Motor neuron (in vitro differentiated cells): ENCODE data around the gene CD14. TPM values are rescaled to one million over a fixed set of nuclear protein-coding genes. Genes with fewer than 3 reads are reported as not detected.
A peak's percentile ranks its signal among the peaks of the same experiment; 100 is the strongest.
"Not testable (repeated sequence)": the region's sequence is repeated elsewhere in the genome, so short reads cannot be mapped to it uniquely, and the experiment has no call there.

Experiments
- ATAC-seq, 8 experiments: fragments of 200-7000 bp; cut with Tn5 transposase; replicated peaks in 6 of 8; 2 replicates each; pipeline ENCODE4 v1.8.0; 2021; ENCODE audit warnings: mild to moderate bottlenecking in 8 of 8, moderate library complexity in 8 of 8
- H3K27ac ChIP-seq, 2 donors: fragments of 250-450 bp; sonication (Bioruptor Pico); 2 replicates each; pipeline ENCODE4 v1.9.0; 2021; ENCODE audit warnings: antibody characterized with exemption in 2 of 2, mild to moderate bottlenecking in 2 of 2, moderate library complexity in 1 of 2
- H3K4me1 ChIP-seq, 2 donors: fragments of 250-450 bp; sonication (Bioruptor Pico); replicated peaks in 1 of 2; 2 replicates each; pipeline ENCODE4 v1.6.1; 2021; ENCODE audit warnings: antibody characterized with exemption in 2 of 2, mild to moderate bottlenecking in 2 of 2, moderate library complexity in 1 of 2
- H3K4me3 ChIP-seq, 5 donors: fragments of 250-450 bp; sonication (Bioruptor Pico); 2 replicates each; pipeline ENCODE4 v1.9.0; 2021; ENCODE audit warnings: antibody characterized with exemption in 5 of 5, mild to moderate bottlenecking in 5 of 5, moderate library complexity in 4 of 5
- WGBS, 10 experiments: fragments of 450-650 bp; shearing (Covaris generic); methylation state at CpG; one replicate each; pipeline ENCODE4 v1.0.0; 2022; 5-methylcytosine and 5-hydroxymethylcytosine counted together
- in situ Hi-C, 9 experiments: fragments of 400-800 bp; cut with MboI; loops; one replicate each; pipeline ENCODE4 v1.15.0; 2021; ENCODE audit warnings: low sequenced_read_pairs in 9 of 9, low pct_unique_long_range_greater_than_20kb in 2 of 9; ENCODE audit not compliant: unreplicated experiment in 9 of 9
- total RNA-seq, 8 experiments: library from RNA; unstranded; fragments of 300-600 nt; gene quantifications; 2 replicates each; pipeline versions ENCODE4 v1.2.3 to v1.2.4, GENCODE V29; 2022

The CD14 gene
- 10 to 100 TPM in 2 of 8 experiments, 1 to 10 TPM in 2, under 1 TPM in 4; 0.11 to 13.4 (median 1.4) TPM for total RNA-seq

DNA sequence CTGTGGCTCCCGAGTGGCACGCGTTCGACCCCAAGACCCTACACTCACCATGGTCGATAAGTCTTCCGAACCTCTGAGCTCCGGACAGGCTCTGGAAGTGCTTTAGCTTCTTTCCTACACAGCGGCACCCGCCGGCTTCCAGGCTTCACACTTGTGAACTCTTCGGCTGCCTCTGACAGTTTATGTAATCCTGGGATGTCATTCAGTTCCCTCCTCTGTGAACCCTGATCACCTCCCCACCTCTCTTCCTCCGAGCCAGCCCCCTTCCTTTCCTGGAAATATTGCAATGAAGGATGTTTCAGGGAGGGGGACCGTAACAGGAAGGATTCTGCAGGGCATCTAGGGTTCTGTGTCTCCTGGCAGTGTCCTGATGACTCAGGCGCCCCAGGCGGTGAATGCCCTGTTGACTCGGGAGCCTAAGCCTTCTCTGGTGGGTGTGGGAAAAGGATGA is at the start of gene CD14:
Gene CD14 (minus strand): TSS at position 155 of the 451 bp plus-strand sequence. CDS start 104 bp downstream, at position 51.
- Histone ChIP-seq H3K27ac (no peak within 1 kb of the TSS), H3K4me1 (no peaks in the 10 kb centered on the region), H3K4me3 (peak within 1 kb of the TSS in 3 of 5 donors; percentile 16 to 18 (median 18))
- peak in 7 of 8 experiments; percentile 15 to 73 (median 48) for ATAC-seq
- 7 to 88% (median 61%) methylated on average over 3 to 12 of the region's 16 CpGs; no CpG with 5 or more reads in 3 of the 10 experiments for WGBS, 10 experiments
- in situ Hi-C loops: loop anchor here in 1 of 9 experiments (10.0 to 25.0 kb wide), 2 partner anchors 58 to 246 kb away; no protein-coding TSS in a partner anchor

DNA sequence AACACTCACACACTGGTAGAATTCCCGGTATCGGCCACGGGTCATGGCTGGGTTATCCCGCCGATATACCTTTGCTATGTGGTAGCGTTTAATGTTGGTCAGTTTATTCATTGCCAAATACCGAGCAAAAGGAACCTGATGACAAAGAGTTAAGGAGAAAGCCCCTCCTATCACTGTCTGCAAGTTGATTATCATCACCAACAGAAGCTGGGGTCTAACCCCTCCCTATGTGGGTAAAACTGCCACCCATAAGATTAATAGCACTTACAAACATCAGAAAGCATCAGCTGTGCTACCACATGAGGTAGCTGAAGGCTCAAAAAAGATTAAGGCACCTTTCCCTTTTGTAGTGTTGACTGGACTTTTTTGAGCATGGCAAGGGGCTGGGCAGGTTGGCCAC is 46.0 kb upstream of the CD14 start:
- H3K4me3 ChIP-seq: no peak overlapping the region
- in situ Hi-C loops: loop anchor here in 1 of 9 experiments (25.0 kb wide), 1 partner anchor 117 kb away; the partner anchor contains the start of genes APBB3, SLC35A4 and SRA1
- no peak for ATAC-seq
- no peaks in the 10 kb centered on the region for H3K4me1 ChIP-seq
- no peak overlapping the region for H3K27ac ChIP-seq
- 80 to 100% (median 93%) methylated on average over 1 to 5 of the region's 7 CpGs; no CpG with 5 or more reads in 5 of the 10 experiments for WGBS, 10 experiments

DNA sequence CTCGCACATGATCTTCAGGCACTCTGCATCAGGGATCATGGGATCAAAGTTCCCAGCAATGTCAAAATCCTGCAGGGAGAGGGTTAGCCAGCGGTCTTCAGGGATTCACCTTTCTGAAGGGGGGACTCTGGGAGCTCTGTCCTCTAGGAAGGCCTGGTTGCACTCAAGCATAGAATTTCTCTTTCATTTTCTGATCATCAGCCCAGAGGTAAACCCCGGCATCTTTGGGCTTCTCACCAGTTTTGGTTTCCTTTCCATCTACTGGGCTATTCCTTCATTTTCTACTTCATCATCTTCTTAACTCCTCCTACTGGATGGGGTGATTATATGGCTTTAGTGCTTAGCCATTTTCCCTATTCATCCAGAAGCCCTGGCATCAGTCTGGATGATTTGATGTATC is 45.0 kb upstream of the CD14 start:
- no peak for ATAC-seq
- 33 to 100% (median 96%) methylated on average over 1 to 3 of the region's 3 CpGs; no CpG with 5 or more reads in 2 of the 10 experiments for WGBS, 10 experiments

DNA sequence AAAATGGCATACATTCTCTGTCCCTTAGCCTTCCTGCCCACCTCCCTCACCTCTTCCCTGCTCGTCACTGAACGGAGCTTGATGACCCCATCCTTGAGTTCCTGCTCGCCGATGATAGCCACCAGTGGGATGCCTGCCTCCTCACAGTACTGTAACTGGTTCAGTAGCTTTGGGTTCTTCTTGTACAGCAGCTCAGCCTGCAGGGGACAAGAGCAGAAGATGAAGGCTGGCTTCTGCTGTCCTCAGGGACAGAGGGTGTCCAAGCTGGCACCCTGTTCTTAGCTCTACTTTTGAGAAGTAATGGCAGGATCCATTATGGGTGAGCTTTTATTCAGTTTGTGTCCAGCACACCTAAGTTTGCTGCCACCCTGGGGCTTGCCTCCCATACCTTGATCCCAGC is 41.7 kb upstream of the CD14 start:
- 86 to 100% (median 94%) methylated on average over 2 to 4 of the region's 4 CpGs; no CpG with 5 or more reads in 3 of the 10 experiments for WGBS, 10 experiments
- Histone ChIP-seq H3K27ac (no peak overlapping the region), H3K4me1 (no peaks in the 10 kb centered on the region), H3K4me3 (no peak overlapping the region)
- ATAC-seq: no peak
- in situ Hi-C loops: loop anchor here in 3 of 9 experiments (25.0 kb wide), 1 partner anchor 112 kb away; the partner anchor contains the start of genes APBB3 (in 3 of the 3), SLC35A4 (in 3 of the 3) and SRA1 (in 3 of the 3)

More for the DNA sequence above, 45.0 kb upstream of the CD14 start:
- Histone ChIP-seq H3K27ac (no peak overlapping the region), H3K4me3 (no peak overlapping the region), H3K4me1 (no peaks in the 10 kb centered on the region)
- in situ Hi-C loops: loop anchor here in 1 of 9 experiments (25.0 kb wide), 1 partner anchor 116 kb away; the partner anchor contains the start of genes APBB3, SLC35A4 and SRA1

DNA sequence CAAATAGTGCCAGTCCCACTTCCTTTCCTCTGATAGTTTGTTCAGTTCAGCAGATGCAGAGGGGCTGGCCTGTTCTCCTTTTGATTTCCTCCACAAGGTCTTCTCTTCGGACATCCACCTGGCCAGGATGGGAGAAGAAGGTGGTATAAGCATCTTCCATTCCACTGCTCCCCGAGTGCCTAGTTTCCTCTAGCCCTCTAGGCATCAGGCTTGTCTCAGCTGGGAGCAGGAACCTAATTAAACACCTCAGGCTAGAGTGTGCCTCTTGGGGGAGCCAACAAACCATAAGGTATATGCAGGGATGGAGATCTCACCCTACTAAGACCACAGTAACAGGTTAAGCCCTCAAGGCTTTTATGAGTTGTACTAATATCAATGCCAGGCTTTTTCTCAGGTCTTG is 41.2 kb upstream of the CD14 start:
- WGBS, 10 experiments: 87 to 100% (median 100%) methylated on average over 1 to 2 of the region's 2 CpGs; no CpG with 5 or more reads in 6 of the 10 experiments
- no peak overlapping the region for H3K4me3 ChIP-seq
- in situ Hi-C loops: loop anchor here in 2 of 9 experiments (25.0 kb wide), 1 partner anchor 112 kb away; the partner anchor contains the start of genes APBB3 (in 2 of the 2), SLC35A4 (in 2 of the 2) and SRA1 (in 2 of the 2)
- no peak overlapping the region for H3K27ac ChIP-seq
- no peak for ATAC-seq
- no peaks in the 10 kb centered on the region for H3K4me1 ChIP-seq

DNA sequence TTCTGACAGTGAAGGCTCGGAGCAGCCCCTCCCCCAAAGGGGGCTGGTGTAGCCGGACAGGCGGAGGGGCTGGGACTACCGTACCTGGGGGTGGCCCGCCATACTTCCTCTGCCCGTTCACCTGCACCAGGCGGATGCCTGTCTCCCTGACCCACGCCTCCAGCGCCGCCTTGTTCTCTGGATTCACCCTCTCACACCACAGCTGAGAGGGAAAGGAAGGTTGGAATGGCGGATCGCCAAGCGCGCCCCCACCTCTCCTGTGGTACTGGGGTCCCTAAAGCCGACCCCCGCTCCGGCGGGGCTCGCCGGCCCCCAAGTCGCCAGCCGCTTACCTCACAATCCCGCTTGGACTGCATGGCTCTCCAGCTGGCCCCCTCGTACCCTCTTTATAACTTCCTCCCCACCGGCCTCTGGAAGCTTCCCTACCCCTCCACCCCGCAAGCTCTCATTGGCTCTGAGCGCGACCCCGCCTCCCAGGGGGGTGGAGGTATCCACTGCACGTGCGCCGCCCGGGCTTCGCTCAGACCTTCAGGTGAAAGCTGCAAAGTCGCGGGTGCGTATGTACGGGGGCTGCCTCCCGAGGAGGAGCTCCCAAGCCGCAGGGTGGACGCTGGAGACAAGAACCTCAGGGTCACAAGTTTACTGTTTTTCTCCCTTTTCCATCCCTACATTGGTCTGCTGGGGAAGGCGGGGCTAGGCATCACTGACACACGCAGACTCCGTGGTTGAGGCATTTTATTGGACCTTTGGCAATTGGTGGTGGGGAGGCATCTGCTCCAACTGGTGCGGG is 40.4 kb upstream of the CD14 start, which contains the start of gene DND1:
Gene DND1 (minus strand): TSS at position 390 of the 790 bp plus-strand sequence. CDS start 34 bp downstream, at position 356.
- Histone ChIP-seq H3K27ac (no peak within 1 kb of the TSS), H3K4me3 (no peak within 1 kb of the TSS), H3K4me1 (no peaks in the 10 kb centered on the region)
- peak in 4 of 8 experiments; percentile 13 to 25 (median 16) for ATAC-seq
- WGBS, 10 experiments: 73 to 100% (median 95%) methylated on average over 1 to 7 of the region's 45 CpGs; no CpG with 5 or more reads in 6 of the 10 experiments
- in situ Hi-C loops: loop anchor here in 2 of 9 experiments (25.0 kb wide), 1 partner anchor 111 kb away; the partner anchor contains the start of genes APBB3 (in 2 of the 2), SLC35A4 (in 2 of the 2) and SRA1 (in 2 of the 2)

DNA sequence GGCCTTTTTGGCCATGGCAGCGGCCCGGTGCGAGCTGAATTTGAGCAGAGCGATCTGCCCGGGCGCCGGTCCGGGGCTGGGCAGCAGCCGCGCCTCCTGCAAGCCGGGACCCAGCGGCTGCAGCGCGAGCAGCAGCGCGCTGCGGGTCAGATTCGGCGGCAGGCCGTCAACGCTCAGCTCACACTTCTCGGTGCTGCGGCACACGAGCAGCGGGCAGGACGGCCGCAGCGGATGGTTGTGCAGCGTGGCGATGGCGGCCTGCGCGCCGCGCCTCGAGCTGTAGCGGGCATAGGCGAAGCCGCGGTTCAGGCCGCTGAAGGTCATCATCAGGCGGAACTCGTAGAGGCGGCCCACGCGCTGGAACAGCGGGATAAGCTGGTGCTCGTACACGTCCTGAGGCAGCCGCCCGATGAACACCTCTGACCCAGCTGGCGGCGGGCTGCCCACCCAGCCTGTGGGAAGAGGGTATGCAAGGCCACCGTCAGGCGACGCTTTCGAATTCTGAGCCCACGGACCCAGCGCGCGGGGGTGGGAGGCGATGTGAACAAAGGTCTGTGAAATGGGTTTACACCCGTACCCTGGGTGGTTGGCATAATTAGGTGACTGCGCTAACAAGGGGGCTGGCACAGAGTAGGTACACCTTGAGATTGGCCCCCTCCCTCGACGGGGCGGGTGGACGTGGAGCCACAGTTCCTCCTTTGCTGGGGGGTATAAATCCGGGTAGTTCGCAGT is 39.6 kb upstream of the CD14 start:
- no peaks in the 10 kb centered on the region for H3K4me1 ChIP-seq
- 60 to 93% (median 85%) methylated on average over 1 to 35 of the region's 70 CpGs; no CpG with 5 or more reads in 6 of the 10 experiments for WGBS, 10 experiments
- H3K4me3 ChIP-seq: no peak overlapping the region
- in situ Hi-C loops: loop anchor here in 2 of 9 experiments (25.0 kb wide), 1 partner anchor 110 kb away; the partner anchor contains the start of genes APBB3 (in 2 of the 2), SLC35A4 (in 2 of the 2) and SRA1 (in 2 of the 2)
- peak; percentile 3 to 40 (median 23) for ATAC-seq
- no peak overlapping the region for H3K27ac ChIP-seq

DNA sequence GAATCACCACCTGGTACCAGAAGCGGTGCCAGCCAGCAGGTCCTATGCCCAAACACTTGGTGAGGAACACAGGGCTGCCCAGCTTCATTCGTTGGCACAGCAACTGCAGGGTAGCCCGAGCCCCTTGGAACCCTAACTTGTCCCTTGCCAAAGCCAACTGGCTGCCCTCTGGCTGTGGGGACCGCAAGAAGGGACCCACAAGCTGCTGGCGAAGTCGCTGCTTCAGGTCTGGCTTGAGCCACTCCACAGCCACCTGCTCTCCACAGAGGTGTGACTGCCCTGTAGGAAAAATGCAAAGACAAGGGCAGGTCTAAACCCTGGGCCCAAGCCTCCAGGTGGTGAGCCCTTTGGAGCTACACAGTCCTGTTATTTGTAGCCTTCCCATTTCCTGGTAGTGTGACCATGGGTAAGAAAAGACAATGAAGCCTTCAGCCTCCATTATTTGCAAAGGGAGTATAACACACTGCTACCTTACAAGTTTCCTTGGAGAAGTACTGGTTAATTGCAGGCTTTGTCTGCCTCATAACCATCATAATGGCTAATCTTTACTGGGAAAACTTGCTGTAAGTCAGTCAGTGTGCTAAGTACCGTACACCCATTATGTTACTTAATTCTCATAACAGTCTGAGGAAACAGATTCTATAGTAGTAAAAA is 38.6 kb upstream of the CD14 start:
- WGBS, 10 experiments: 80 to 100% (median 100%) methylated on average over 1 to 3 of the region's 7 CpGs; no CpG with 5 or more reads in 3 of the 10 experiments
- Histone ChIP-seq H3K27ac (no peak overlapping the region), H3K4me3 (no peak overlapping the region), H3K4me1 (no peaks in the 10 kb centered on the region)
- in situ Hi-C loops: loop anchor here in 2 of 9 experiments (25.0 kb wide), 1 partner anchor 109 kb away; the partner anchor contains the start of genes APBB3 (in 2 of the 2), SLC35A4 (in 2 of the 2) and SRA1 (in 2 of the 2)
- peak in 4 of 8 experiments; percentile 4 to 9 (median 6) for ATAC-seq

DNA sequence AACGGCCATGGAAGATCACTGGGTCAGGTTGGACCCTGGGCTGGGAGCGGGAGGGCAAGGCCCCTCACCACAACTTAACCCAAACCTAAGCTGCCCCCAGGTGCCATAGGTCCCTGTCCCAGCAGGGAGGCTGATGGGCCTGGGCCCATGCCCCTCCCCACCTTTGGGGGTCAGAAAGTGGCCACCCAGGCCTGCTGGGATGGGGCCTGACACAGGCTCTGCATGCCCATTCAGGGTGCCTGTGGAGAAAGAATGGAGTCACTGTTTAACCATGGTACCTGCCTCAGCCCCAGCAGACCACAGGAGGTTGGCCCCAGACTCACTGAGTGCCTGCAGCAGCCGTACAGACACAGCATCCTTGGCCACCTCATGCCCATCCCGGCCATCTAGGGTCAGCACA is 38.1 kb upstream of the CD14 start:
- in situ Hi-C loops: loop anchor here in 2 of 9 experiments (25.0 kb wide), 1 partner anchor 109 kb away; the partner anchor contains the start of genes APBB3 (in 2 of the 2), SLC35A4 (in 2 of the 2) and SRA1 (in 2 of the 2)
- ATAC-seq: peak in 4 of 8 experiments; percentile 4 to 16 (median 12)
- H3K4me1 ChIP-seq, H3K27ac ChIP-seq, H3K4me3 ChIP-seq: not testable (repeated sequence)
- WGBS, 10 experiments: 100% methylated on average over 1 of the region's 4 CpGs; no CpG with 5 or more reads in 9 of the 10 experiments

DNA sequence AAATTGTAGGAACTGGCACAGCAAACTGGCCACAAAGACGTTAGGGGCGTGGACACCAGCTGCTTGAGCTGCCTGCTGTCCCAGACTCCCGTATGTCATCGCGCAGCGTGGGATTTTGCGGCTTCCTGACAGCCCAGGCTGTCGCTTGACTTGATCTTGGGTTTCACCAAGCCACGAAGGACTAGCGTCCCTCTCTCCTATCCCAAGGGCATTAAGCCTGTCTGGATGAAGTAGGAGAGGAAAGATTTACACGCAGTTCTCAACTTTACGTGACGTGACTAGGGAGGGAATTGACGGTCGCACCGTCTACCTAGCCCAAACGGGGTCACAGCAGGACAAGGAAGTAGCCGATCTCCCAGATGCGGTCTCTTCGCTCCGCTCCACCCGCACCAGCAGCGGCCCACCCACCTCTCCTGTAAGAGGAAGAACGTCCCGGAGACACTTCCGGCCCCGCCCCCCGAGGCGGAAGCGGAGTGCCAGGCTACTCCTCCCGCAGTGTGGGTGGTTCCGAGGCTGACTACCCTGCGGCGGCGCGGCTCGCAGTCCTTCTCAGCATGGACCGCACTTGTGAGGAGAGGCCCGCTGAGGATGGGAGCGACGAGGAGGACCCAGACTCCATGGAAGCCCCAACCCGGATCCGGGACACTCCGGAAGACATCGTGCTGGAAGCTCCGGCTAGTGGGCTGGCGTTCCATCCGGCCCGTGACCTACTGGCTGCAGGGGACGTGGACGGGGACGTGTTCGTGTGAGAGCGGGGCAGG is 31.6 kb upstream of the CD14 start, which contains the start of gene WDR55:
Gene WDR55 (plus strand): TSS at position 546 of the 761 bp plus-strand sequence. CDS start 9 bp downstream, at position 555.
- whole genome bisulfite sequencing, 10 experiments: 0 to 2% (median 0%) methylated on average over 1 to 9 of the region's 54 CpGs; no CpG with 5 or more reads in 5 of the 10 experiments
- in situ Hi-C loops: loop anchor here in 2 of 9 experiments (25.0 kb wide), 1 partner anchor 102 kb away; the partner anchor contains the start of genes APBB3 (in 2 of the 2), SLC35A4 (in 2 of the 2) and SRA1 (in 2 of the 2)
- peak; percentile 90 to 97 (median 94) for ATAC-seq
- peak within 1 kb of the TSS; percentile 85 for H3K27ac ChIP-seq
- peak within 1 kb of the TSS; percentile 72 to 84 (median 75) for H3K4me3 ChIP-seq
- peaks cover 14 to 15% of the 10 kb centered on the region in 2 donors for H3K4me1 ChIP-seq
